Uterus (tissue), 2 donors: ENCODE measurements around the gene POLR3K.

Source experiments
- POLR2A ChIP-seq, 2 donors: fragments of 450-650 bp; IDR thresholded peaks; one replicate each; pipeline ENCODE4 v1.6.1; 2016; ENCODE audit warnings: antibody characterized with exemption in 2 of 2, mild to moderate bottlenecking in 1 of 2, moderate library complexity in 1 of 2
- TF ChIP-seq, protein P1 (sequence below), 4 experiments: fragments of 200-600 bp in 2 of 4; fragments of 450-650 bp in 2 of 4; sonication (generic) in 2 of 4; IDR thresholded peaks; one replicate each; pipeline ENCODE4 v1.5.1; 2016 to 2019; ENCODE audit warnings: antibody characterized with exemption in 4 of 4, mild to moderate bottlenecking in 2 of 4, moderate library complexity in 1 of 4

DNA sequence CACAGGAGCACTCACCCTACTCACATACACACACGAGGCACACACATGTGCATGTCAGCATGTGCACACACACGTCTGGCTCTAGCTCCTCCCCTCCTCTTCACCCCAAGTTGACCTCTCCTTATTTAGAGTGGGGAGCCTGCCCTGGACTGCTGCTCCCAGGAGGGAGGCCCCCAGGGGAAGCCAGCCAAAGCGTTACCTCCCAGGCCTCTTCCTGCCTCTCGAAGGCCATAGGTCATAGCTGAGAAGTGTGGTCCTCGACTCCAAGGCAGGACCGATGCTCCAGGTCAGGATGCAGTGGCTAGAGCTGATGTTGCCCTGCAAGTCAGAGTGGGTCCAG, 18.8 kb downstream of the POLR3K start:
- TF ChIP-seq, protein P1, sequence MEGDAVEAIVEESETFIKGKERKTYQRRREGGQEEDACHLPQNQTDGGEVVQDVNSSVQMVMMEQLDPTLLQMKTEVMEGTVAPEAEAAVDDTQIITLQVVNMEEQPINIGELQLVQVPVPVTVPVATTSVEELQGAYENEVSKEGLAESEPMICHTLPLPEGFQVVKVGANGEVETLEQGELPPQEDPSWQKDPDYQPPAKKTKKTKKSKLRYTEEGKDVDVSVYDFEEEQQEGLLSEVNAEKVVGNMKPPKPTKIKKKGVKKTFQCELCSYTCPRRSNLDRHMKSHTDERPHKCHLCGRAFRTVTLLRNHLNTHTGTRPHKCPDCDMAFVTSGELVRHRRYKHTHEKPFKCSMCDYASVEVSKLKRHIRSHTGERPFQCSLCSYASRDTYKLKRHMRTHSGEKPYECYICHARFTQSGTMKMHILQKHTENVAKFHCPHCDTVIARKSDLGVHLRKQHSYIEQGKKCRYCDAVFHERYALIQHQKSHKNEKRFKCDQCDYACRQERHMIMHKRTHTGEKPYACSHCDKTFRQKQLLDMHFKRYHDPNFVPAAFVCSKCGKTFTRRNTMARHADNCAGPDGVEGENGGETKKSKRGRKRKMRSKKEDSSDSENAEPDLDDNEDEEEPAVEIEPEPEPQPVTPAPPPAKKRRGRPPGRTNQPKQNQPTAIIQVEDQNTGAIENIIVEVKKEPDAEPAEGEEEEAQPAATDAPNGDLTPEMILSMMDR (IDR thresholded peaks at IDR 0.05): no peak
- TF ChIP-seq POLR2A (IDR thresholded peaks at IDR 0.05): no peak
